SIG-M5 treated with dmso at 0.1 percent for 504 hours (cell line): ENCODE measurements around the gene DNAJC17.
A peak's percentile ranks its signal among the peaks of the same experiment; 100 is the strongest.

Source experiments
- DNase-seq: peaks from one replicate; lab custom pipeline; 2025; ENCODE audit not compliant: unreplicated experiment; lab: John Stamatoyannopoulos, UW

Gene DNAJC17

GRCh38 chr15:40746916-40747418 lies 60.3 kb downstream of the DNAJC17 start:
- DNase-seq, result peak; percentile 58

DNA sequence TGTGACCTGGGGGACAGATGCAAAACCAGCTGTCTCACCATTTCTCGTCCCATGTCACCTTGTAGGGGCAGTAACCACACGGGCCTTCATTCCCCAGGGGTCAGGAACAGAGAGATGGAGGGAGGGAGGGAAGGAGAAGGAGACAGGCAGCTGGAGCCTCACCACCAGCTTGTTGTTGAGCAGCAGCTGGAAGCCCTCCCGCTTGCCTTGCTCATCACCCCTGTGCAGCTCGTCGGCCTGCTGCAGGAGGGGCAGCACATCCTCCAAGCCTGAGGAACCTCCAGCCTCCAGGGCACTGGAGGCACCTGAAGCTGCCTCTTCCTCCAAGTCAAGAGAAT lies 62.5 kb downstream of the DNAJC17 start:
- DNase-seq, result no peak

- DNase-seq, result peak; percentile 16
Observed at GRCh38 chr15:40743921-40744814, 63.1 kb downstream of the DNAJC17 start.

DNA sequence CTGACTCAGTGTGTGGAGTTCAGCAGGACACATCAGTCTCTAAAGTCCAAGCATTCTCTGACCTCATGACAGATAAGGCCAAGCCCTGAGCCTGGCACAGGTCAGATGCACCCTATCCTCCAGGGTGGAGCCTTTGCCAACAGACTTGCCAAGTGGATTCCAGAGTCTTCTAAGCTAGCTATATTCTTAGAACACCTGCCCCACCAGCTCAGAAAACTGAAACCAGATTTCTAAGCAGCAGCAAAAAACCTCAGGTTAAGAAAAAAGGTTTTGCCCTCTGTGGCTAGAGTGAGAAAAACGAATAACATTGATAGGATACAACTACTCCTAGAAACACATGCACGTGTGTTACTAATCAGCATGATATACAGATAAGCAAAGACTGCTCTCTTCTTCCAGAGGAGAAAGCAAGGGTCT lies 63.8 kb downstream of the DNAJC17 start:
- DNase-seq, result no peak

DNA sequence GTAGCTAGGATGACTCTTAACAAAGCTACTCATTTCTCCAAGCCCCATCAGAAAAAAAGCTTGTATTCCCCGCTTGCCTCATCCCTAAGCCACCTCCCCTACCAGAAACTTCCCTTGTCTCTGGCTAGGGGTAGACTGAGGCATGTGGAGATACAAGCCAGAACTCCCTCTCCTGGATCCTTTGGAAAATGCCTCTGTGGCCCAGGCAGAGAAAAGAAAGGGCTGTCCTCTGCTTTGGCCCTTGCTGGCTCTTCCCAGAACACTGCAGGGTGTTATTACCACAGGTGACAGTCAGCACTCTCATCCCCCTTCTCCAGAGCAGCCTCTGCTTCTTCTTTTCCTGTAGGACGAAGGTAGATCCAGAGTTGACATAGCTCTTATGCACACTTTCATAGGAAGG lies 67.4 kb downstream of the DNAJC17 start:
- no peak for DNase-seq

GRCh38 chr15:40739047-40739446 lies 68.2 kb downstream of the DNAJC17 start:
- no peak for DNase-seq

DNA sequence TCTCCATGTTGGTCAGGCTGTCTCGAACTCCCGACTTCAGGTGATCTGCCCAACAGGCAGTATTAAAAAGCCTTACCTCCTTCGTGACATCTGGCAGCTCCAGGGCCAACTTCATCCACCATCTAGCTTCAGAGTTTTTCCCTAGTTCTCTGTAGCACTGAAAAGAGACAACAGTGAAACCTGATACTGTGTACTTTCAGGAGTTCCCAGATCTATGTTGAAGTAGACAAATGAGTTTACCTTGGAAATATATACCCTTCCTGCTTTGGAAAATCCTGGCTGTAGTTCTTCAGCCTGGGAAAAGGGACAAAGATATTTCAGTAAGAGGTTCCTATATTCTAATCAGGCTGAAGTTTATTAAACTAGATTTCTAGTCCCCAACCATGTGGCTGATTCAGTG lies 70.2 kb downstream of the DNAJC17 start:
- DNase-seq, result no peak

- no peak for DNase-seq
Observed at GRCh38 chr15:40736575-40736974, 70.7 kb downstream of the DNAJC17 start.

DNA sequence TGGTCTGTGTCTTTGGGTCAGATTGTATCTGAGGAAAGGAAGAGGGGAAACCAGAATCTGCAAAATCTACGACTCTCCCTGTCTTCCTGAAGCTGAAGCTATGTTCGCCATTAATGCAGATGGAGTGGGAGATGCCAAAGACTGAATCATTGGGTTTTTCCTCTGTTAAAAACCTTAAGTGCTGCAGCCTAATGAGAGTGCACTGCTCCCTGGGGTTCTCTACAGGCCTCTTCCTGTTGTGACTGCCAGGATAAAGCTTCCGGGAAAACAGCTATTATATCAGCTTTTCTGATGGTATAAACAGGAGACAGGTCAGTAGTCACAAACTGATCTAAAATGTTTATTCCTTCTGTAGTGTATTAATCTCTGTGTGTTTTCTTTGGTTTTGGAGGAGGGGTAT lies 76.2 kb downstream of the DNAJC17 start:
- no peak for DNase-seq

GRCh38 chr15:40723919-40724318 lies 83.4 kb downstream of the DNAJC17 start:
- DNase-seq, result no peak

DNA sequence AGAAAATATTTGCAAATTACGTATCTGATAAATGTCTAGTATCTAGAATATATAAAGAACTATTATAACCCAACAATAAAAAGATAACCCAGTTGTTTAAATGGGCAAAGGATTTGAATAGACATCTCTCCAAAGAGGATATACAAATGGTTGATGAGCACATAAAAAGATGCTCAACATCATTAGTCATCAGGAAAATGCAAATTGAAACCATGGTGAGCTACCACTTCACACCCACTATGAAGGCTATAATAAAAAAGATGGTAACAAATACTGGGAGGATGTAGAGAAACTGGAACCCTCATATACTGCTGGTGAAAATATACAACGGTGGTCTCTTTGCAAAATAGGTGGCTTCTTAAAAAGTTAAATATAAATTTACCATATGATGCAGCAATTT lies 84.3 kb downstream of the DNAJC17 start:
- no peak for DNase-seq

DNA sequence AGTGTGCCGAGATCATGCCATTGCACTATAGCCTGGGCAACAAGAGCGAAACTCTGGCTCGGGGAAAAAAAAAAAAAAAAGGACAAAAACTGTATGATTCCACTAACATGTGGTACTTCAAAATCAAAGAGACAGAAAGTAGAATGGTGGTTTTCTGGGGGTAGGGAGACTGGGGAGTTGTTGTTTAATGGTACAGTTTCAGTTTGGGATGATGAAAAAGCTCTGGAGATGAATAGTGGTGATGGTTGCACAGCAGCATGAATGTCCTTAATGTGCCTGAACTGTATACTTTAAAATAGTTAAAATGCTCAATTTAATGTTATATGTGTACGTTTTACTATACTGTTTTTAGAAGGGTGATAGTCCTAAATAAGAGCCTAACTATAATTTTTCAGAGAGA lies 84.9 kb downstream of the DNAJC17 start:
- DNase-seq, result no peak

- DNase-seq, result no peak
Observed at GRCh38 chr15:40721701-40722100, 85.6 kb downstream of the DNAJC17 start.

DNA sequence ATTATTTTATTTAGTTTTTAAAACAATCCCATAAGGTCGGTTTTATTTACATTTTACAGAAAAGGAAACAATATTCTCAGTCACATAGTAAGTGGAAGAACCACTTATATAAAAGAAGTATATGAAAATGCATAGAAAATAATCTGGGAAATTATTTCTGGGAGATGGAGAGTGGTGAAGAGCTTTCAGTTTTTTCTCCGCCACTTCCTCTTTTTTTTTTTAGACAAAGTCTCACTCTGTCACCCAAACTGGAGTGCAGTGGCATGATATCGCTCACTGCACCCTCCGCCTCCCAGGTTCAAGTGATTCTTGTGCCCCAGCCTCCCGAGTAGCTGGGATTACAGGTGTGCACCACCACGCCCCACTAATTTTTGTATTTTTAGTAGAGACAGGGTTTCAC lies 91.1 kb downstream of the DNAJC17 start:
- no peak for DNase-seq
